ENCODE results near the gene ZNF503. TPM values are rescaled to one million over a fixed set of nuclear protein-coding genes. Genes with fewer than 3 reads are reported as not detected.

ZNF503 gene
- total RNA-seq, 4 donors from 2014 or later = 5.7 to 7.6 (median 6.6) TPM

- WGBS = 1% methylated on average over 52 of the region's 56 CpGs
- Histone ChIP-seq H3K27me3 (peaks cover 7% of the 10 kb centered on the region), H3K36me3 (peaks cover 11% of the 10 kb centered on the region), H3K9me3 (no peaks in the 10 kb centered on the region), H3K4me3 (peak overlapping the region; percentile 89), H3K27ac (peak overlapping the region; percentile 97), H3K4me1 (peaks cover 54% of the 10 kb centered on the region)
- TF ChIP-seq POLR2AphosphoS5 (IDR thresholded peaks at IDR 0.05) (no peak), EP300 (IDR thresholded peaks at IDR 0.05) (no peak), POLR2A (IDR thresholded peaks at IDR 0.05) (no peak), CTCF (IDR thresholded peaks at IDR 0.05) (no peak)
- DNase-seq (ENCODE audit: low spot score in 2 of 2) = peak in 1 of 2 donors; percentile 74
Observed at GRCh38 chr10:75403144-75403938, 1.8 kb upstream of the ZNF503 start.

GRCh38 chr10:75402486-75403143 lies 1.1 kb upstream of the ZNF503 start:
- 1% methylated on average over 20 of the region's 42 CpGs for WGBS
- DNase-seq (ENCODE audit: low spot score in 2 of 2) = peak in 1 of 2 donors; percentile 70
- H3K4me1 ChIP-seq = peaks cover 48% of the 10 kb centered on the region
- peak overlapping the region; percentile 89 for H3K4me3 ChIP-seq
- peaks cover 7% of the 10 kb centered on the region for H3K27me3 ChIP-seq
- no peaks in the 10 kb centered on the region for H3K9me3 ChIP-seq
- H3K36me3 ChIP-seq = peaks cover 11% of the 10 kb centered on the region
- TF ChIP-seq POLR2AphosphoS5 (IDR thresholded peaks at IDR 0.05) (no peak), CTCF (IDR thresholded peaks at IDR 0.05) (no peak), POLR2A (IDR thresholded peaks at IDR 0.05) (no peak), EP300 (IDR thresholded peaks at IDR 0.05) (no peak)
- peak overlapping the region; percentile 97 for H3K27ac ChIP-seq

- Histone ChIP-seq H3K4me1 (peaks cover 59% of the 10 kb centered on the region), H3K27me3 (peaks cover 7% of the 10 kb centered on the region), H3K36me3 (peaks cover 11% of the 10 kb centered on the region), H3K4me3 (peak overlapping the region; percentile 89), H3K9me3 (no peaks in the 10 kb centered on the region), H3K27ac (peak overlapping the region; percentile 97)
- TF ChIP-seq POLR2AphosphoS5 (IDR thresholded peaks at IDR 0.05) (no peak), EP300 (IDR thresholded peaks at IDR 0.05) (no peak), POLR2A (IDR thresholded peaks at IDR 0.05) (no peak), CTCF (IDR thresholded peaks at IDR 0.05) (no peak)
- peak; percentile 83 to 85 for DNase-seq (ENCODE audit: low spot score in 2 of 2)
- WGBS = under 1% methylated on average over 28 of the region's 68 CpGs
Observed at GRCh38 chr10:75400771-75401568, 594 bp downstream of the ZNF503 start.

GRCh38 chr10:75400163-75400770 lies 1.3 kb downstream of the ZNF503 start:
- peaks cover 7% of the 10 kb centered on the region for H3K27me3 ChIP-seq
- peak overlapping the region; percentile 89 for H3K4me3 ChIP-seq
- H3K36me3 ChIP-seq = peaks cover 11% of the 10 kb centered on the region
- DNase-seq (ENCODE audit: low spot score in 2 of 2) = no peak
- TF ChIP-seq POLR2AphosphoS5 (IDR thresholded peaks at IDR 0.05) = no peak
- no peak for TF ChIP-seq CTCF (IDR thresholded peaks at IDR 0.05)
- no peak for TF ChIP-seq EP300 (IDR thresholded peaks at IDR 0.05)
- no peak for TF ChIP-seq POLR2A (IDR thresholded peaks at IDR 0.05)
- WGBS = 0% methylated on average over 13 of the region's 39 CpGs
- no peaks in the 10 kb centered on the region for H3K9me3 ChIP-seq
- H3K4me1 ChIP-seq = peaks cover 58% of the 10 kb centered on the region
- H3K27ac ChIP-seq = peak overlapping the region; percentile 97
